GM19468 (cell line): ENCODE results near the gene TNRC6B.
"Not testable (repeated sequence)": the region's sequence is repeated elsewhere in the genome, so short reads cannot be mapped to it uniquely, and the experiment has no call there.

Source experiments
- ATAC-seq: cut with Tn5 transposase; IDR thresholded peaks from one replicate; pipeline ENCODE4 v1.9.1; 2021; ENCODE audit warnings: mild to moderate bottlenecking, moderate library complexity, moderate number of reproducible peaks; ENCODE audit not compliant: unreplicated experiment; ENCODE audit errors: extremely low read depth

The TNRC6B gene, protein sequence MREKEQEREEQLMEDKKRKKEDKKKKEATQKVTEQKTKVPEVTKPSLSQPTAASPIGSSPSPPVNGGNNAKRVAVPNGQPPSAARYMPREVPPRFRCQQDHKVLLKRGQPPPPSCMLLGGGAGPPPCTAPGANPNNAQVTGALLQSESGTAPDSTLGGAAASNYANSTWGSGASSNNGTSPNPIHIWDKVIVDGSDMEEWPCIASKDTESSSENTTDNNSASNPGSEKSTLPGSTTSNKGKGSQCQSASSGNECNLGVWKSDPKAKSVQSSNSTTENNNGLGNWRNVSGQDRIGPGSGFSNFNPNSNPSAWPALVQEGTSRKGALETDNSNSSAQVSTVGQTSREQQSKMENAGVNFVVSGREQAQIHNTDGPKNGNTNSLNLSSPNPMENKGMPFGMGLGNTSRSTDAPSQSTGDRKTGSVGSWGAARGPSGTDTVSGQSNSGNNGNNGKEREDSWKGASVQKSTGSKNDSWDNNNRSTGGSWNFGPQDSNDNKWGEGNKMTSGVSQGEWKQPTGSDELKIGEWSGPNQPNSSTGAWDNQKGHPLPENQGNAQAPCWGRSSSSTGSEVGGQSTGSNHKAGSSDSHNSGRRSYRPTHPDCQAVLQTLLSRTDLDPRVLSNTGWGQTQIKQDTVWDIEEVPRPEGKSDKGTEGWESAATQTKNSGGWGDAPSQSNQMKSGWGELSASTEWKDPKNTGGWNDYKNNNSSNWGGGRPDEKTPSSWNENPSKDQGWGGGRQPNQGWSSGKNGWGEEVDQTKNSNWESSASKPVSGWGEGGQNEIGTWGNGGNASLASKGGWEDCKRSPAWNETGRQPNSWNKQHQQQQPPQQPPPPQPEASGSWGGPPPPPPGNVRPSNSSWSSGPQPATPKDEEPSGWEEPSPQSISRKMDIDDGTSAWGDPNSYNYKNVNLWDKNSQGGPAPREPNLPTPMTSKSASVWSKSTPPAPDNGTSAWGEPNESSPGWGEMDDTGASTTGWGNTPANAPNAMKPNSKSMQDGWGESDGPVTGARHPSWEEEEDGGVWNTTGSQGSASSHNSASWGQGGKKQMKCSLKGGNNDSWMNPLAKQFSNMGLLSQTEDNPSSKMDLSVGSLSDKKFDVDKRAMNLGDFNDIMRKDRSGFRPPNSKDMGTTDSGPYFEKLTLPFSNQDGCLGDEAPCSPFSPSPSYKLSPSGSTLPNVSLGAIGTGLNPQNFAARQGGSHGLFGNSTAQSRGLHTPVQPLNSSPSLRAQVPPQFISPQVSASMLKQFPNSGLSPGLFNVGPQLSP (N-terminal part only)

DNA sequence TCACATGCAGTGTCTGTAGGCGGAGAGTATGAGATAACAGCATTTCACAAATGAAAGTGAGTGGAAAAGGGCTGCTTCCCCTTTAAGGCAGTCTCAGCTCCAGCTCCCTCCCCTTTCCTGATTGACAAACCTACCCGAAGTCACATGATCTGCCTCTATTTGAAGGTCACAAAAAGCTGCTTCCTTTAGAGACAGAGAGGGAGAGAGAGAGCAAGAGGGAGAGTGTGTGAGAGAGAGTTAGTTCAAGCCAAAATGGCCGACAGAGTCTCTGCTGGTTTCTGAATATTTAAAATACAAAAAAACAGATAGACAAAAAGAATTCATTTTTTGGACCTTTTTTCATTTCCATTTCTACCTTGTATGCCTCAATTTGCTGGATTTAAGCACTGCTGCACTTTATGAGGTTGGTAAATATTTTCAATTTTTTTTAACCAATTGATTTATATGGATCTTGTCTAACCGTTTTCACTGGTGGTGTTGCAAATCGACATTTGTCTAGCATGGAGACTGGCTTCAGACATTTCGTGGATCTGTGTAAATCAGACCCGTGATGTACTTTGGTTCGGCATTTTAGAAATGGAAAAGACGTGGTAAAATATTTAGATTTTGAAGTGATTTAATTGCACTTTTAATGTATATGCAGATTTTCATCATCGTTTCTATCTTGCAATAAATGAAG is at the start of gene TNRC6B:
TNRC6B (plus strand) TSS at position 188 of the 679 bp plus-strand sequence; CDS start at position 399, 211 bp downstream.
- ATAC-seq = peak; percentile 44

DNA sequence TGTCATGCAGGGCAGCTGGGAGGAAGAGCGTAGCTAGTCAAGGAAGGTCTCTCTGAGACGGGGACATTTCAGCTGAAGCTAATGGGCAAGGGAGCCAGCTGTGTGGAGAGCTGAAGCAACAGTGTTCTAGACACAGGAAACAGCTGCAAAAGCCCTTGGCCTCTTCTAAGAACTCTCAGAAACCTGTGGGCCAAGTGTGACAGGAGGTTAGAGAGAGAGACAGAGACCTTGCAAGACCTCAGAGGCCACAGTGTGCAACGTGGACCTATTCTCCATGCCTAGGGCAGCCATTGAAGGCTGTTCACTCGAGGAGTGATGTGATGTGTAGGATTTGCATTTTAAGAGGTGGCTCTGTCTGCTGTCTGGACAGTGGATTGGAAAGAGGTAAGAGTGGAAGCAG is 48.7 kb upstream of the TNRC6B start:
- no peak for ATAC-seq

DNA sequence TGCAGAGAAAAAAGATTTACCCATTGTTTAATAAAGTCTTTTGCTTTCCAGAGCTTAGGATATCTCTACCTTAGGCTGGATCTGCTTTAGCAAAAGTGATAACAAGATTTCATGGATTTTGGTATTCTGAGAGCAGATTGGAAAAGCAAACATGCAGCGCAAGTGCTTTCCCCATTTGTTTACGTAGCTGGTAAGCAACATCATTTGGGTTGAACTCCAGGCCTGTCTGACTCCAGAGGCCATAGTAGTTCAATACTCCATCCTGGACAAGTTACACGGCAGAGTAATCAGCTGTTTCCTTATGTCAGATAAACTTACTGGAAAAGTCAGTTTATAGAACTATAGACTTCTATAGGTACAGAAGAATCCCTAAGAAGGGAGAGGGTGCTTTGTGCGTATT is 40.6 kb upstream of the TNRC6B start:
- ATAC-seq = no peak

- ATAC-seq = no peak
Observed at GRCh38 chr22:40138866-40139265, 38.9 kb upstream of the TNRC6B start.

- ATAC-seq = no peak
Observed at GRCh38 chr22:40147388-40148176, 30.1 kb upstream of the TNRC6B start.

DNA sequence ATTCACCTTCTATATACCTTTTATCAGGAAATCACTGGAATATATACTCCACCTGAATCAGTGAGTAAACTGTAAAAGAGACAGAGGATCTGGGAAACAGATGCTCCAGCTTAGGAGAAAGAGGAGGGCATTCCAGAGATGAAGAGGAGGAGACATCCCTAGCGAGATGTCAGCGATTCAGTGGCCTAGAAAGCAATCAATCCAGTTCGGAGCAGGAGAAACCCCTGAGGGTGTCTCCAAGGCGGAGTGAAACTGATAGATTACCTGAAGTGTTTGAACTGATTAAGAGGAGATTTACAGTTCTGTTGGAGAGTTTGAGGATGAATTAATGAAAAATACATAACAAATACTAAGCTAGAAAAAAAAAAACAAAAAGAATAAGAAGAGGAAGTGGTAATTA is 24.5 kb upstream of the TNRC6B start:
- no peak for ATAC-seq

DNA sequence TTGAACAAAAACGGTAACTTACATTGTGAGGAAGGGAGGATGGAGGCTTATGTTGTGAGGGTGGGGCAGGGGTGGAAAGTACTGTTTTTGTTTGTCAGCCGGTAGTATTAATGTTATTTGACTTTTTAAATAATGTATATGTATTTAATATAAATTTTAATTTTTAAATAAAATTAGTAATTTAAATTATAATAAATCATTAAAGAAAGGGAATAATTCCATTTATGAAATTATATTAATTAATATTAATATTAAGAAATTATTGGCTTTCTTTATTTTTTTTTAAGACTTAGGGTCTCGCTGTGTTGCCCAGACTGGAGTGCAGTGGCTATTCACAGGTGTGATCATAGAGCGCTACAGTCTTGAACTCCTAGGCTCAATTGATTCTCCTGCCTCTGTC is 24.0 kb upstream of the TNRC6B start:
- no peak for ATAC-seq

GRCh38 chr22:40156001-40156516 is 21.7 kb upstream of the TNRC6B start:
- ATAC-seq = no peak

DNA sequence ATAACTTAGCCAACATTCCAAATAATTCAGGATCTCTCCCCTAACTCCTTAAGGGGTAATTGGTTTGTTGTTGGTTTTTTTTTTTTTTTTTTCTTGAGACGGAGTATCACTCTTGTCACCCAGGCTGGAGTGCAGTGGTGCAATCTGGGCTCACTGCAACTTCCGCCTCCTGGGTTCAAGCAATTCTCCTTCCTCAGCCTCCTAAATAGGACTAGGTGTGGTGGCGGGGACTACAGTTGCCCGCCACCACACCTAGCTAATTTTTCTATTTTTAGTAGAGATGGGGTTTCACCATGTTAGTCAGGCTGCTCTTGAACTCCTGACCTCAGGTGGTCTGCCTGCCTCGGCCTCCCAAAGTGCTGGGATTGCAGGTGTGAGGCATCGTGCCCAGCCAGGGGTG is 21.0 kb upstream of the TNRC6B start:
- ATAC-seq = not testable (repeated sequence)

DNA sequence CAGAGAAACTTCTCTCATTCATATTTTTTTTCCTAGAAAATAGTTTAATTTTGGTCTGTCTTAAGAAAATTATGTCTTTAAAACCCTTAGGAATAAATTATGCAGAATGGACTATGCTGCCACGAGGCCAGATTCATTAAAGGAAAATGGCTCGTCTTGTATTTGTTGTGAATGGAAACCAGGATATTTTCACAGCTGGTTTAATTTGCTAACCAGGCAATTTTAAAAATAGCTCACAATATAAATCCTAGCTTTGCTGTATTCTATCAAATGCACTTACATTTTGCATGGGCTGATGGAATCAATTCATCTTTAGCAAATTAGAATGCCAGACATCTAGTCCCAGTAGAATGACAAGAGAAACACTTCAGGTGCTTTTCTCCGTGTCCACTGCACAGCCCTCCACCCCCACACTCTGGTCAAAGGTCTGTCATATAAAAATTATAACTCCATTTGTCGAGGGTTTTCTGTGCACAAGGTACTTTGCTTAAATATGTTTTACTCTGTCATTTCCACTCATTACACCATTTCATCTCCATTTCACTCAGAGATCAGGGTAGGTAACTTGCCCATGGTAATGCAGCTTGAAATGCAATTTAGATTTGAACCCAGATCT is 20.3 kb upstream of the TNRC6B start:
- no peak for ATAC-seq

- no peak for ATAC-seq
Observed at GRCh38 chr22:40161194-40161593, 16.5 kb upstream of the TNRC6B start.

GRCh38 chr22:40165537-40165936 is 12.2 kb upstream of the TNRC6B start:
- ATAC-seq = not testable (repeated sequence)

GRCh38 chr22:40175611-40176244 is 2.0 kb upstream of the TNRC6B start:
- ATAC-seq = no peak

DNA sequence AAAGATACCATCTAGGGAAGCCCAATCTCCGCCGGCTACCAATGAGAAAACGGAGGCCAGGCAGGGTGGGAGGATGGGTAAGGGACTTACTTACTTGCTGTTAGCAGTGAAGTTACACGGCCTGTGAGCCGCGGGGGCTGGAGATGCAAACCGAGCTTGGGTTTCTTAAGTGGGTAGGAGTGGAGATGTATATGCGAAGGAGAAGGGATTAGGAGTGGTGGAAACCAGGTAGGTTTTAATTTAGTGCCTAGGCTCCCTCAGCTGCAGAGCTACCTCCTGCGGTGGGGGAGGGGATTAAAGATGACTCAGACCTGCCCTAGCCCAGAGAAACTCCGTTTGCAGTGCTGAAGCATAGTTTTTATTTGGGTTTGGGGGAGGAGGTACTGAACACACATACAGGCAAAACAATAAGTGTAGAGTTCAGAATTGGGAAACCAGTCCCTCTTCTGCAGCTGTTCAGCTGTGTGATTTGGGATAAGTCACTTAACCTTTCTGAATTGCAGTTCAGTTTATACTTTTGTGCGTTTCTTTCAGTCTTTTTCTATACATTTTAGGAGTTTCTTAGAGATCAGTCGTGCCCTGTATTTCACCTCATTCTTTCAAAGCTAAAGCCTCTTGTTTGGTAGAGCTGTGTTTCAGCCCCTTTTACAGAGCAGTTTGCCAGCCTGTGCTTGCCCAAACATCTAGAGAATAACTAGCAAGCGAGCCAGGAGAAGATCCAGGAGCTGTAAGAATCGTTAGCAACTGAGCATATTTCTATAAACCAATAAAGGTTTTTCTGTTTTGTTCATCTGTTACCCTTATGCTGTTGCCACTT is 596 bp upstream of the TNRC6B start:
- no peak for ATAC-seq

DNA sequence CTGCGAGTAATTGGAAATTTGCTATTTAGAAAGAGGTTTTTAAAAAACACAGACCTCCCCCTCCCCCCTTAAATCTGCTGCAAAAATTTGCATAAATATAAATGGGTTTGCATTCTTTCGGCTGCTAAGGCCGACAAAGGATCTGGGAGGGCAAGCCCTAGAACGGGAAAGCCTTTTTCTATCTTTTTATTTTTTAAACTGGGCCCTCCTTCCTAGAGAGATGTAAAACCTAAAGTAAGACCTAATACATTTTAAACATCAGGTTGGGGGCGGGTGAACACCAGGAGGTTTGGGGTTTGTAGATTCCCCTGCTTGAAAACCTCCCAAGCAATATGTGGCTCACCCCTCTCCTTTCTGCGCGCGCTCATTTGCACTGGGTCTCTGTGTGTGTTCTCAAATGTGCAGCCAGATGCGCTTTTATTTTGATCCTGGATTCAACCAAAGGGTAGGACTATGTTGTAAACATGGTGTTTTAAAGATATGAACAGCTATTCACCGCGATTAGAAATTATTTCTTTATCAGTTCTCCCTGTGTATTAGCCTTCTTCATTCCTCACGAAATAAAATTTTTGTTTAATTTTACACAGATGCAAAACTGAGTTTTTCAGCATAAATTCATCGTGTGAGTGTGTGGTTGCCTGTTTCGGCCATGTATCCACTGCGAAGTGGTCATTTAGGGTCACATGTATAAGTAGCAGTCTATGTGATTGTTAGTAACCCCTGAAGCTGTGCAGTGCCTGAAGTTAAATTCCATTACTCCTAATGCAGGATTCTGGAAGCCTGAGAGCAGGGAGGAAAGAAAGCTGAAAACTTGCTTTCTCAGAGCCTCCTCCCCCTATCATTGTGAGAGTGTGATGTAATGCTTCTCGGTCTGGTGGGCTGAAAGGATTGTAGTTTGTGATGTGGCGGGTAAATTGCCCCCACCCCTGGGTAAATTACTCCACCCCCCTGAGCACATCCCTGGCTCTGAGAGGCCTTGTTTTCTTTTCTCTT is 988 bp downstream of the TNRC6B start:
- ATAC-seq = no peak

- no peak for ATAC-seq
Observed at GRCh38 chr22:40179526-40179925, 1.8 kb downstream of the TNRC6B start.
